Ramos (cell line): Measurements from ENCODE around the gene EBF3.

Source experiments
- in situ Hi-C: fragments of 300-500 bp; cut with MboI; formaldehyde crosslinking; loops from one replicate; pipeline ENCODE4 v1.14.3; 2022; ENCODE audit warnings: low sequenced_read_pairs; ENCODE audit not compliant: unreplicated experiment

The EBF3 gene

DNA sequence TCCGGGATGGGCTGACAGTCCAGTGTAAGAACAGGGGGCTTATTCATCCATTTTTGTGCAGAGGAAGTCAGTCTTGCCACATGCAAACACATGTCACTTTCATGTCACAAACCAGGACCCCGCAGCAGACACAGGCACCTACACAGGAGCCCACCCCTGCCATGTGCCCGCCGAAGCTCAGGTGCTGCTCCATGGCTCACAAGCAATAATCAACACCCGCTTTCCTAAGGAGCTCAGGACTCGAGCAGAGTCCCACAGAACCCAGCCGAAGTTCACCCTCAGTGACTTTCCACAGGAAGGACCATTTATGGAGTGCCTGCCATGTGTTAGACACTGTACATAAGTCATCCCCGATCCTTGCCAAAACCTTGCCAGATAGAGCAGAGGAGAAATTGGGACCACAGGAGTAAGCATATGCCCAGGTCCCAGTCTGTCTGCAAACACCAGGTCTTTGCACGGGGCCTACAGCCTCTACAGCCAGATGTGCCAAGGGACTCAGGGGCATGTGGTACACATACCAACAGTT lies 99.4 kb downstream of the EBF3 start:
- in situ Hi-C loops = no loop called here

DNA sequence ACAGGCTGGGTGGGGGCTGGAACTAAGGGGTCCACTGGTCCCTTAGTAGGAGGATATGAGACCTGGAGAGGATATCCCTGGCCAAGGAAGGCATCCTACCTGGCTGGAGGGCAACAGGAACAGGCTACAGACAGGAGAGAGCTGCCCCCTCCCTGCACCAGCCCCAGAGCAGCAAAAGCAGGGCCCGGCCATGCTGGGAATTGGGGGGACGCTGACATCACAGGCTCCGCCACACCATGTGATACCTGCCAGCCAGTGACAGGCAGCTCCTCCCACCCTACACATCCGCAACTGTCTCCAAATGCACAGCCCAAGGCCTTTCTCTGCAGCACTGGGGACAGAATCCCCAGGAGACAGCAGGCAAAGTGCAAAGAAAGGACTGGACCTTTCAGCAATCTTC lies 100.0 kb downstream of the EBF3 start:
- in situ Hi-C loops = no loop called here

DNA sequence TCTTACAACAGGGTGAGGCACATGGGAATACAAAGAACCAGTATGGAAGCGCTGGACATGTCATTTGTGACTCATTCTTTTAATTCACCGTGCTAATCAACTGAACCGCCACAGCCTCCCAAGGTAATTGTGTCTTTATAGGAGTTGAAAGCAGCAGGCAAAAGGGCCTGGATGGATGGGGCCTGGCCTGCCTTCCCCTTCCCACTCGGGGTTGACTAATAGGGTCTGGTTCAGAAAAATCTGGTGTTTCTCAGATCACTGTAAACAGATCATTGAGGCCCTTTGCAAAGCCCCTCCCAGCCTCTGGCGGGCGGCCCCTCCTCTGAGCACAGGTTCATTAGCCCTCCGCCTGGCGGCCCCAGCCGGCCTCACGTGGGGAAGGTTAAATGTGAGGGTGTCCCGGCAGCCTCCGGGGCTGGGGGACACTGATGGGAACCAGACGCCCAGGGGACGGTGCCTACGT lies 100.8 kb downstream of the EBF3 start:
- in situ Hi-C loops = no loop called here

DNA sequence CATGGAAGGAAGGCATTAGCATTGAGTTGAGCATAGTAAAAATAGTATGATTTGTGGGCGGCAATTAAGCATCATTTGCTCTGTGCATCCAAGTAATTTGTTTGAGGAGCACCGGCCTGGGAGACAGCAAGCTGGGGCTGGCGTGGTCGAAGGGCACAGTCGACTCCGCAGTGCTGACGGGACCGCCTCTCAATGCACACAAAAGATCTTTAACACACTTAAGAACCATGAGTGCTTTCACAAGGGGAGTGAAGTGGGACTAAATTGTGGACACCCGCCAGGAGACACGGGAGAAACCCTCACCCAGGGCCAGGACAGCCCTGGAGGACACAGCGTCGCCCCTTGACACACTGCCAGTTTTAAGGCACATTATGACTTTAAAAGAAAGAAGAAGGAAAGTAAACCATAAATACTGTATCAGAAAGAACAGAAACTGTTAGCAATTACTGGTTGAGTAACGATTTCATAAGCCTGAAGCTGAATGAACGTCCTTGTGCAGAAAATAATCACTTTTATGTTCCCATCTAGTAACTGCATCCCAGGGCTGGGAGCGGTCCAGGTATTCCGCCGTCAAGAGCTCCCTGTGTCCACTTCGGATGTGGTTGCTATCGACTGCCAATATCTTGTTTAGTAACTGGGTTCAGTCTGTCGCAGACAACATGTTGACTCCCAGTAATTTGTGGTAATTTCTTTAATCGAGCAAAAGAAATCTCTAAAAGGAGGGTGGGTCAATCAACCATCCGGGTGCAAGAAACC lies 102.1 kb downstream of the EBF3 start:
- in situ Hi-C loops = no loop called here

DNA sequence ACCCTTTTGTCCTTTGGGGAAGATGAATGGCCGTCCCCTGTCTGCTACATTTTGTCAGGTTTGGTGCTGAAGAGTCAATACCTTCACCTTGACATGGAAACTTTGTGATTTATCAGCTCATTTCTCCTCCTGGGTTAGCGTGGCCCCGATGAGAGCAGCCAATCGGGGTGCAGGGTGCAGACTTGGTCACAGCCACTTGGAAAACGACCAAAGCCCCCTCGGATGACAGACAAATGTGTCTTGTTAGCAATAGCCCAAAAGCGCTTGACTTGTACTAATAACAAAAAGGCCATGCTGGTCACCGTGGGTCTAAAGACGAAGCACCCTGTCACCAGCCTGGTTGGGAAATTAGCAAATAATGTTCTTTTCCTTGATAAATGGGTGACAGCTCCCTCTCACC lies 103.7 kb downstream of the EBF3 start:
- in situ Hi-C loops = no loop called here

DNA sequence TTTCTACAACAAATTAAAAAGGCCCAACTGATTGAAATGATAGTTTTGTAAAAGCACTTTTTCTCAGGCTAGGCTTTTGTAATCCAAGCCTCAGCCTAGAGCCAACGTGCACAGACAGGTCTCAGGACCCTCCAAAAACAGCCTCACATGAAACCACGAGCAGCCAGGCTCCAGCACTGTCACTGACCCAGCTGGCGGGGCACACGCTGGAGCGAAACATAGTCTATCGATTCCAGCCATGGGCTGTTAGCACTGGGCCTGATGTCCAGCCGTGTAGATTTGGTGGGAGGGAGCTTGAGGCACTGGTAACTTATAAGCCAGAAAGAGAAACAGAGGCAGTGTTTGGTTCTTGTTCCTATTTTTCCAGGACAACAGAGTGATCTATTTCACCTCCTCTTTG lies 104.5 kb downstream of the EBF3 start:
- in situ Hi-C loops = no loop called here

DNA sequence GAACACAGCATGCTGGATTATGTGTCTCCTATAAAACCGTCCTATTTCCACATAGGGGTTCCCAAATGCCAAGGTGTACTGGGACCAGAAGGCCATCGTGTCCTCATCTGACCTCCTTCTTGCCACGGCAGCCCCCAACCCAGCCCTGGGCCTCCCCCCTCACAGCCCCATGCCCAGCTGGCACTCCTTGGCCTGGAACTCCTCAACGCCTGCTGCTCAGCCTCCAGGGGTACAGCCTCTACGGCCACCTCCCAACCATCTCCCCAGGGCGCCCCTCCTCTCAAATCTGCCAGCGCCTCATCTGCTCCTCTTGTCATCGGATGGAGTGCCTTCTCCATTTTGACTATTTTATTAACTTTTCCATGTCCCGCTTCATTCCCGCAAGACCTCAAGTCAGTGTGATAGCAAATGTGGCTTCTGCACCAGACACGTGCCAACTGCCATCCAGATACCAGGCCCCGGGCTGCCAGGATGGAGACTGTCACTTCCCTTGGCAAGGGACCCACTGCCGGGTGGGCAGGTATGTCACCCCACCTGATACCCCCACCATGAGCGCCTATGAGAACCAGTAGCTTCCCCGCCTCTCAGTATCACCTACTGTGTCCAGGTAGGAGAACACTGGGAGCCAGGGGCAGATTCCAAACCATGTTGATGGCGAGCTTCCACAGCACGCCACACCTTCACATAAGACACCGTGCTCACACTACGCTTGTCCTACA lies 106.7 kb downstream of the EBF3 start:
- in situ Hi-C loops = no loop called here

DNA sequence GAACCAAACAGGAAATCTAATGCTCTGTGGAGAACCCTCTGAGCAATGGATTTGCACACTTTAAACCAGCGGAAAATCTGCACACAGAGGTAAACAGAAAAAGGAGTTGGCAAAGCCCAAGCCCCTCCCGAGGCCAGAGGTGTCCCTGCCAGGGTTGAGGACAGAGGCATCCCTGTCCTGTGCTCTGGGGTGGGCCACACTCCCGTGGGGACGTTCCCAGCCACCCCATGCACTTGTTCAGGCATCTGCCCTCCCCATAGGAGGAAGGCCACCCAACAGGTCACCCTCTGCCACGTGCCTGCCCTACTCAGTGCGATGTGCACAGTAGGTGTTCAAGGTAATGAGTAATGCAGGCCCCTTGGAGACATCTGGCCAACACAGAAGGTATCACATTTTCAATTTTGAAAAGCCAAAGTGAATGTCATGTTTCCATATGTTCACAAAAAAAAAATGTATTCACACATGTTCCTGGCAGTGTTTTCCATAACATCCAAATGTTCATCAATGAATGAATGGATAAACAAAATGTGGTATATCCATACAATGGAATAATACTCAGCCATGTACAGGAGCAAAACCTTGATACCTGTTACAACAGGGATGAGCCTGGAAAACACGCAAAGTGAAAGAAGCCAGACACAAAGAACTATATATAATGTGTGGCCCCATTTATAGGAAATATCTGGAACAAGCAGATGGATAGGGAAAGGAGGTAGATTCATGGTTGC lies 108.1 kb downstream of the EBF3 start:
- in situ Hi-C loops = no loop called here

DNA sequence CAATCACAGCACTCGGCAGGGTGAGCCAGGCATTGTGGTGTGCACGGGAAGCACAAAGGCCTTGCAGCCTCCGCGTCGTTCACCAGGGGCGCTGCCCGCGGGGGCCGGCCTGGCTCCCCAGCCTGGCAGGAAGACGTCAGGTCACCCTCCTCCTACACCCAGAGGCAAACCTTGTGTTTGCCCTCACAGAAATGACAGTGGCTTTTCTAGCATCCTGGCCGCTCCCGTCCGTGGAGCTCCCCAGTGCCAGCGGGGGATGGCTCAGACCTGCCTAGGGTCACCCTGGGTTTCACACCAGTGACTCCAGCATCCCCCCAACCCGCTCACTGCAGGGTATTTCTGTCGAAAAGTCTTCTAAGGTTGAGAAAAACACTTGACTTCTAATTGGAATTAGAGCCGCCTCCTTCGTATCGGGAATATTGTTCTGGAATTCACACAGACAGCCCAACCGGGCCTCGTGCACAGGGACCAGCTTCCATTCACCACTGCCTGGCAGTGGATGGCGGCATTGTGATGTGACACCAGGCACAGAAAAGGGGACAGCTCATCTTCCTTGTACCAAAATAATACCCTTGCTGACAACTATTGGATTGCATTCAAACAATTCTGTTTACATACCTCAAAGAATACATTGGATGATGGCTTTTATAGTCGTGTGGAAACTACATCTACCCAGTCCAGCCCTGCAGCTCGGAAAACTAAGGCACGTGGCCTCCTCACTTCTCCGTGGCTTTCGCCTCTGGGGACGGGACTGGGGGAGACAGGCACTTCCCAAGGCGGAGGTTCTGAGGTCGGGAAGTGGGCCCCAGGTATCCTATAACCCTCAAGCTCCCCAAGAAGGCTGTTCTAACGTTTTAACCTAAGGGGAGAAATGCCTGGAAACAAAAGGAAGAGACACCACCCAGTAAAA lies 109.0 kb downstream of the EBF3 start:
- in situ Hi-C loops = no loop called here

DNA sequence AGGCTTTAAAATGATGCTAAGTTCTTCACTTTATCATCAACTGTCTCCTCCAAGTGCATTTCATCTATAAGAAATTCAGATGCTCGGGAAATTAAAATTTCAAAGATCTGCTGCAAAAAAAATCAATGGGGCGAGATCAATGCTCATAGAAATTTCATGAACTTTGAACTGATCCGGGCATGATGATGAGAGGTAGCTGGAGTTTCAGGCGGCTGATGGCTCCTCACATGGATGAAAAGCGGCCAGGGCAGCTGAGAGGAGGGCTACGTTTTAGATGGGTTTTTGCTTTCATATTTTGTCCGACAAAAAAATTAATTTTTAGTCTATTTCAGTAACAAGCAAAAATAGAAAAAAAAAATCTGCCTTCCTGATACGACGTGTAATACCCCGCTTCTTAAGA lies 109.9 kb downstream of the EBF3 start:
- in situ Hi-C loops = no loop called here

DNA sequence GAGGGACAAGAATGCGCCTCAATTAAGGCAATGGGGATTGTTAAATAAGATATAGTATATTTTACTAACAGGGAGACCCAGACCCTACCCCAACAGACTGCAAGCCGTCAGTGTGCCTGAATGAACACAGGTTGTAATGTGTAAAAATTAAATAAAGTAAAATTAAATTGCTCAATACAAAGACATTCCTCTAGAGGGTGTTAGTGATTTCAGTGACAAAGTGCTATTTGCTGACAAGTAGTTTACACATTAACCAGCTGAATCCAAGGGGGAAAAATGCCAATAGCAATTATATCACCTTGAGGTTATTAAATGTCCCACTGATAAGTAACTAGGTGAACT lies 110.5 kb downstream of the EBF3 start:
- in situ Hi-C loops = no loop called here

DNA sequence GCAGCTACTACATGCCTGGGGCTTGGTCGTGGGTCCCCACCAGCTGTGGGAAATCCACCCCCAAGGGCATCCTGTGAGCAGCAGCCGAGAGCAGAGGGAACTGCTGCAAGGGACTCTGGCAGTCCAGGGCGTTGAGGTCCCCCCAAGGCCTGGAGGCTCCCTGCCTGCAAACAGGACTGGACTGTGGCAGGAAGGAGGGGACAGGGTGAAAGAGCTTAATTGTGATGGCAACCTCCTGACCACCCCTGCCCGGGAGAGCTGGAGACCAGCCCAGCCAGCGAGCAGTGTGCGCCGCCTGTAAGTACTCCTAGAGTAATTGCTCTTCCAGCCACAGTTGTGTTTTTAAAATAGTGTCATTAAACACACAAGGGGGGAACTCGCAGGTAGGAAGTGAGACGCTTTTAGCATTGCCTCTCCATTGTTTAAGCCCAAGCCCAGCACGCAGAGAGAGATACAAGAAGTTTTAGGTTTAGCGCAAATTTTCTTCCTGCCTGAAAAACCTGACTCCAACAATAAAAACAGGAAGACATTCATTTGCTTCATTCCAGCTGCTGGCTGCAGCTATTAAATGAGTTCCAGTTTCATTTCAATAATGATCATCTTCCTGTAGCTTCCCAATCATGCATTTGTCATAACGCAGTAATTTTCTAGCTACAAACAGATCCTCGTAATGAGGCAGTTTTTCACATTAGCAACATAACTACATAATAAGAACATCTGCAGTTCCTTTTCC lies 111.1 kb downstream of the EBF3 start:
- in situ Hi-C loops = no loop called here

DNA sequence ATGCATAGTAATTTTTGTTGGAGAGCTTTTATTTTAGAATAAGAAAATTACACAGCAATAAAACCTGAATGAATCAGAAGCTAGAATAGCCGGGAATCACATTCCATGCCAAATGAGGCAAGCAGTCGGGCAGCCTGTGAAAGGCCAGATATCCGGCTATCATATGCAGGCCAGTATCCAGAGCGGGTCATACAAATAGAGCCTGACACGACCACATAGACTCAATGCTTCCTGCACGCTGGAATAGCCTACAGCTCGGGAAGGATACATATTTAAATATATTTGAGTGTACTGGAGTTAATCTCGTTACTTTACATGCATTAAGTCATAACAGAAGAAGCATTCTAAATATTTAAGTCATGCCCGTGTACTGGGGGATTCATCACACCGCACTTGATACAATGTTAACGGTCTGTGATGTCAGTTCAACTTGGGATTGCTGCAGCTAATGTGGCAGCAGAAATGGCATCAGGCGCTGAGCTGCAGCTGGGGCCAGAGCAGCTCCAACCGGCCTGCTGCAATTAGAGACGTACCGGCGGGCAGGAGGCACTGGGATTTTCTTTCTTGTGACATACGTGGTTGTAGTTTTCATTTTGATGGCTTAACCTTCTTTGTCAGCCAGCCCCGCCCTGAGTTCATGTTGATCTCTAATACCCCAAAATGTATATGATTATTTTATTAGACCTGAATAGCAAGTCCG lies 112.0 kb downstream of the EBF3 start:
- in situ Hi-C loops = no loop called here

DNA sequence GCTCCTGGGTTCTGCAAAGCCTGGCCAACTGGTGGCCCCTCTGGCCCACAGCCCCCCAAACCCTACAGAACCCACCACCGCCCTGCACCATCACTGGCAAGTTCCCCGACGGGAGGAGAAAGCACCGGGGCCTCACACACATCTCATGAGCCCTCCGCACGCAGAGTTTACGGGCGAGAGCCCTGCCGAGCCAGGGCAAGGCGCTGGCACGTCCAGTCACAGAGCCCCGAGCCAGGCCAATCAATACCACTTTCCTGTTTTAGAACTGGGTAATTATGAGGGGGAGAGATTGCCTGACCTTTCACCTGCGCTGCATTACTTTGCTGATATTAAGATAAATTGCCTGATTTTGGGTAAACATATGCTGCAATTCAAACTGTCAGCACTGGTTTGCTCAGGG lies 113.3 kb downstream of the EBF3 start:
- in situ Hi-C loops = no loop called here

DNA sequence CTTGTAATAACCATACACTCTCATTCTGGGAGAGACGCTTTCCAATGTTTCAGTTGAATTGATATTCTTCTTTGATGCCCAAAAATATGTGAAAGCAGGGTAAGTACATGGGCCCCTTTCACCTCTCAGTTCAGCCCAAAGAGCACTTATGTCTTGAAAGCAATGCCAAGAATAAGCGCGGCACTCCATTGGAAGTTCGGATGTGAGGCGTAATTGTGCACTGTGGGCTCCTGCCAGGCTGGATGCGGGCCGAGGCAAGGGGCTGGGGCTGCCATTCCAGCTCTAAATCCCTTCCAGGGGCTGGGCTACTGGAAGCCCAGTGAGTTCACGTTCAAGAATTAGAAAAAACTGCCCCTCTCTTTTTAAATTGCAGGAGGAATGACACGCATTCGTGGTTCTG lies 113.8 kb downstream of the EBF3 start:
- in situ Hi-C loops = no loop called here

DNA sequence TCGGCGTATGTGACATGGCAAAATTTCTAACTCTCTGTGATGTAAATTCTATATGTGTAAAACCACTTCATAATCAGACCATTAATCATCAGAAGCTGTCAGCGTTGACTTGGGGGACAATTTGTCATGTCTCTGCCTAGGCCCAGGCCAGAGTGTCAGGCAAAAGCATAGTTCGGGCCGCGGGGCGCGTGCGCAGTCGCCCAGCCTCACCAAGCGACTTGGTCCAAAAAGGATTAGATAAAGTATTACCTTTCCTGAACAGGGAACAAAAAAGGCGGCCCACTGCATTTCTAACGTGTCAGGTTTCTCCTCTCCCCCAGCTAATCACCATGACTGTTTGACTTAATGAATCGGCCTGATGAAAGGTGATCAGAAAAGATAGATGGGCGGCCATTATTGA lies 114.2 kb downstream of the EBF3 start:
- in situ Hi-C loops = no loop called here

DNA sequence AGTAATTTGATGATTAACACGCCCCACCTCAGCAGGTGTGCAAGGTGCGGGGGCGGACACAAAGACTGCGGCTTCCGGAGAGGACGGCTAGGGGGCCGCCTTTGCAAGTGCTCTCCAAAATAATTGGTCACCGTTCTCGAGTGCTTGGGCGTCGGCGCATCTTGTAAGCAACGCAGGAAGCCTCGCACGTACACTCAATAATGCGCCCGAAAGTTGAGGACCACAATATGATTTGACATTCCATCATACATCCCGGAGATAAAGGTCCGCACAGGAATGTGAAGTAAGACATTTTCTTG lies 114.7 kb downstream of the EBF3 start:
- in situ Hi-C loops = no loop called here

DNA sequence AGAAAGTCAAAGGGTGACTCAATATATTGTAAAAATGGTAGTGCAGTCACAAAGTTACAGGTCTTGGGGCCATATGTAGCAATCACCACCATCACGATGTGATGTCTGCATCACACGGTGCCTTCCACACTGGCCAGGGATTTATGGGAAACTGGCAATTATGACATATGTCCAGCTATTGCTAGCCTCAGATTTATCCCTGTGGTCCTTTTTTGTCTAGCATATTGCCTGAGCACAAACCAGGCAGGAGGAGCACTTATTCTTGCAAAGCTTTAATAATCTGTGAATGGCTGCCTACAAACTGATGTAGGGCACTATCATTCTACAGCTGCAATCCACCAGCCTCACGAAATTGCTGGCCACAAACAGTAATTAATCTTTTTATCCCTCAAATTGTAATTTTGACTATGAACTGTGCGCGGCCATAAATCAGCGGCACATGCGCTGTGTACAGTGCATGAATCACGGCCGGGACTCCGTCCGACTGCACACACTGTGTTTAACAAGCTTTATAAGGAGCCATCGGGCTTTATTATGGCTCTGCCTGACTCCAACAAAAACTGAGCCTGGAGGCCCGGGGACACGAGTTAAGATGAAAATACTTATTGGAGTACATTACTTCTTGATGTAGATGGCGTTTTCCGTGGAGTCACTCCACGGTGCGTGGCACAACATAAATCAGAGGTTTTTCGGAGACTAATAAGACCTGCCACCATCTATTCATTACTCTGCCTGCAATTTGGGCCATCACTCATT lies 115.2 kb downstream of the EBF3 start:
- in situ Hi-C loops = no loop called here
